A673 (cell line): ENCODE measurements around the gene NCEH1. TPM values are rescaled to one million over a fixed set of nuclear protein-coding genes. Genes with fewer than 3 reads are reported as not detected.

ENCODE experiments used
- BruUV-seq: library from RNA; stranded (reverse); fragments of 400-500 nt; replicated peaks from 2 replicates; lab custom pipeline; 2021; lab: Mats Ljungman, UMichigan
- CTCF ChIA-PET: fragments of 300-600 bp; sonication (Branson Sonifier 250); formaldehyde crosslinking; loops from one replicate; lab custom pipeline; 2022; ENCODE audit warnings: antibody characterized with exemption; lab: Charles Lee
- POLR2A ChIA-PET: fragments of 300-600 bp; sonication (Branson Sonifier 250); formaldehyde crosslinking; loops from one replicate; lab custom pipeline; 2022; ENCODE audit warnings: antibody characterized with exemption; ENCODE audit not compliant: low non-redundant PET; lab: Charles Lee
- DNase-seq: peaks from one replicate; pipeline ENCODE4 v3.0.0-alpha.2; 2015; ENCODE audit warnings: low spot score
- H3K27ac ChIP-seq: fragments of 200-600 bp; sonication (generic); 2 replicates; pipeline ENCODE4 v1.5.1; 2016; ENCODE audit warnings: mixed run types, low read depth, mild to moderate bottlenecking, mixed read lengths, antibody characterized with exemption, low read length; ENCODE audit not compliant: poor library complexity, severe bottlenecking
- H3K27me3 ChIP-seq: fragments of 200-600 bp; sonication (generic); replicated peaks from 2 replicates; pipeline ENCODE4 v1.6.1; 2017; ENCODE audit warnings: mixed run types, low read depth, mild to moderate bottlenecking, mixed read lengths, antibody characterized with exemption, low read length; ENCODE audit not compliant: insufficient read depth, poor library complexity
- H3K36me3 ChIP-seq: fragments of 200-600 bp; sonication (generic); 2 replicates; pipeline ENCODE4 v1.6.1; 2016; ENCODE audit warnings: mixed run types, mild to moderate bottlenecking, mixed read lengths, antibody characterized with exemption, low read length; ENCODE audit not compliant: insufficient read depth, poor library complexity, severe bottlenecking
- H3K4me1 ChIP-seq: fragments of 200-600 bp; sonication (generic); 2 replicates; pipeline ENCODE4 v1.6.1; 2017; ENCODE audit warnings: mixed run types, mild to moderate bottlenecking, mixed read lengths, antibody characterized with exemption, low read length; ENCODE audit not compliant: insufficient read depth, poor library complexity, severe bottlenecking
- H3K4me3 ChIP-seq: fragments of 200-600 bp; sonication (generic); 2 replicates; pipeline ENCODE4 v1.5.1; 2016; ENCODE audit warnings: low read depth, mixed run types, mild to moderate bottlenecking, mixed read lengths, low read length; ENCODE audit not compliant: poor library complexity, severe bottlenecking
- H3K9me3 ChIP-seq: fragments of 200-600 bp; sonication (generic); 2 replicates; pipeline ENCODE4 v1.6.1; 2016; ENCODE audit warnings: mixed run types, low read depth, mild to moderate bottlenecking, mixed read lengths, antibody characterized with exemption, low read length; ENCODE audit not compliant: poor library complexity, severe bottlenecking
- CTCF ChIP-seq: fragments of 300-800, 200-600 bp; sonication (generic); conservative IDR thresholded peaks from 2 replicates; pipeline ENCODE4 v1.5.1; 2017; ENCODE audit warnings: low read depth, mild to moderate bottlenecking, antibody characterized with exemption, low read length, moderate library complexity, mixed read lengths
- EZH2 ChIP-seq: fragments of 200-600 bp; sonication (generic); IDR thresholded peaks from 2 replicates; pipeline ENCODE4 v1.6.1; 2017; ENCODE audit warnings: borderline replicate concordance, low read depth, mild to moderate bottlenecking, mixed read lengths, antibody characterized with exemption, low read length; ENCODE audit not compliant: poor library complexity, severe bottlenecking
- intact Hi-C: fragments of 100-400 bp; cut with micrococcal nuclease; formaldehyde crosslinking; loops from one replicate; pipeline ENCODE4 v1.10.0; 2022; ENCODE audit not compliant: unreplicated experiment
- total RNA-seq: library from RNA; stranded (reverse); gene quantifications from 2 replicates; pipeline ENCODE4 v1.2.3, GENCODE V29; 2021

The NCEH1 gene
- total RNA-seq, 1 experiment from 2014 or later: 3.5 TPM

- no peak overlapping the region for H3K4me3 ChIP-seq
- no peaks in the 10 kb centered on the region for H3K27me3 ChIP-seq
- TF ChIP-seq EZH2 (no peak), CTCF (no peak)
- H3K27ac ChIP-seq: no peak overlapping the region
- no TSS peak for BruUV-seq
- H3K9me3 ChIP-seq: no peaks in the 10 kb centered on the region
- H3K36me3 ChIP-seq: no peaks in the 10 kb centered on the region
- DNase-seq: no peak
- ChIA-PET POLR2A (no interaction called here), CTCF (interaction anchor here (1.5 kb wide), 1 partner anchor 10 kb away, joined by 3 read pairs; no protein-coding TSS in a partner anchor)
- intact Hi-C loops: no loop called here
- H3K4me1 ChIP-seq: no peaks in the 10 kb centered on the region
Observed at GRCh38 chr3:172707967-172708366, 2.9 kb downstream of the NCEH1 start.

DNA sequence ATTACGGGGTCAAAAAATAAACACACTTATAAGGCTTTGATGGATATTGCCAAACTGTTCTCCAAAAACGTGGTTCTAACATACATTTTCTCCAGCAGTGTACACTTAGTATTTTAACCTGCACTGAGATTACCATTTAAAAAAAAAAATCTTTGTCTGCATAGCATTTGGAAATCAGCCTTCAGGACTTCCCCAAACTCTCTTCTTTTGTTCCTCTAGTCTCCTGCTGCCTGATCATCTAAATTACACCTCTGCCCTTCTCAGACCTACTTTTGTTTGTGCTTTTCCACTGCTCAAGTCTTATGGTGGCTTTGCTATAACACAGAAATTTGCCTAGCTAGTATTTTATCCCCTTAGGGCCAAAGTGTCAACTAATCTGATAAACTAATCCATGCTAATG, 3.8 kb downstream of the NCEH1 start:
- no peak for TF ChIP-seq EZH2
- TF ChIP-seq CTCF: no peak
- no peak for DNase-seq
- ChIA-PET CTCF (no interaction called here), POLR2A (no interaction called here)
- intact Hi-C loops: no loop called here
- Histone ChIP-seq H3K4me1 (no peaks in the 10 kb centered on the region), H3K4me3 (no peak overlapping the region), H3K9me3 (no peaks in the 10 kb centered on the region), H3K36me3 (no peaks in the 10 kb centered on the region), H3K27me3 (no peaks in the 10 kb centered on the region), H3K27ac (no peak overlapping the region)
- no TSS peak for BruUV-seq

GRCh38 chr3:172705170-172705569, 5.7 kb downstream of the NCEH1 start:
- Histone ChIP-seq H3K27me3 (no peaks in the 10 kb centered on the region), H3K27ac (no peak overlapping the region), H3K4me3 (no peak overlapping the region), H3K4me1 (no peaks in the 10 kb centered on the region), H3K36me3 (no peaks in the 10 kb centered on the region), H3K9me3 (no peaks in the 10 kb centered on the region)
- no peak for TF ChIP-seq CTCF
- TF ChIP-seq EZH2: no peak
- no peak for DNase-seq
- ChIA-PET CTCF (interaction anchor here (0.7 kb wide), 1 partner anchor 10 kb away, joined by 9 read pairs; no protein-coding TSS in a partner anchor), POLR2A (no interaction called here)
- intact Hi-C loops: no loop called here
- BruUV-seq: no TSS peak
